H1 (cell line): ENCODE measurements around the gene ABHD16B. TPM values are rescaled to one million over a fixed set of nuclear protein-coding genes. Genes with fewer than 3 reads are reported as not detected.

ENCODE experiments used
- CTCF ChIA-PET: fragments of 300-600 bp; sonication (Branson Sonifier 250); formaldehyde crosslinking; loops from one replicate; lab custom pipeline; 2021; ENCODE audit not compliant: partially characterized antibody; lab: Charles Lee
- POLR2A ChIA-PET: fragments of 300-600 bp; sonication (Branson Sonifier 250); formaldehyde crosslinking; loops from one replicate; lab custom pipeline; 2021; ENCODE audit warnings: inconsistent platforms; ENCODE audit not compliant: partially characterized antibody; lab: Charles Lee
- DNase-seq, 2 experiments: peaks; one replicate each; pipeline versions ENCODE4 v3.0.0 to v3.0.0-alpha.2; 2010 to 2022; ENCODE audit warnings: low spot score in 2 of 2, low read depth in 1 of 2, mixed read lengths in 1 of 2
- FAIRE-seq: peaks from 2 replicates; lab custom pipeline; 2011; peaks lifted over from hg19 to GRCh38; lab: Jason Lieb, UNC
- H2AFZ ChIP-seq: 2 replicates; pipeline ENCODE4 v1.8.1; 2012; ENCODE audit warnings: low read length, inconsistent platforms
- H2AK5ac ChIP-seq: 2 replicates; pipeline ENCODE4 v1.6.1; 2013; ENCODE audit warnings: low read depth, low read length
- H2BK120ac ChIP-seq: replicated peaks from 2 replicates; pipeline ENCODE3; 2013; ENCODE audit warnings: low read depth, low read length, inconsistent platforms
- H2BK12ac ChIP-seq: 2 replicates; pipeline ENCODE4 v1.6.1; 2013; ENCODE audit warnings: low read depth, low read length
- H2BK15ac ChIP-seq: 2 replicates; pipeline ENCODE4 v1.6.1; 2013; ENCODE audit warnings: low read length
- H2BK20ac ChIP-seq: 2 replicates; pipeline ENCODE4 v1.6.1; 2013; ENCODE audit warnings: low read length
- H2BK5ac ChIP-seq: 2 replicates; pipeline ENCODE4 v1.6.1; 2013; ENCODE audit warnings: low read depth, low read length
- H3K14ac ChIP-seq: 2 replicates; pipeline ENCODE4 v1.6.1; 2013; ENCODE audit warnings: inconsistent platforms; ENCODE audit not compliant: insufficient read length
- H3K18ac ChIP-seq: 2 replicates; pipeline ENCODE4 v1.6.1; 2013; ENCODE audit warnings: low read length; ENCODE audit errors: extremely low read depth
- H3K23ac ChIP-seq: 2 replicates; pipeline ENCODE4 v1.6.1; 2013; ENCODE audit warnings: inconsistent platforms; ENCODE audit not compliant: insufficient read length
- H3K23me2 ChIP-seq: 2 replicates; pipeline ENCODE4 v1.6.1; 2013; ENCODE audit warnings: low read depth, low read length
- H3K27ac ChIP-seq: 2 replicates; pipeline ENCODE4 v1.6.1; 2011; ENCODE audit warnings: low read depth, low read length, inconsistent platforms
- H3K27me3 ChIP-seq, 4 experiments: replicated peaks in 1 of 4; 1 replicate in 1 of 4; 2 replicates in 3 of 4; pipeline versions ENCODE4 v1.6.1 to v1.8.1; 2011 to 2013; ENCODE audit warnings: low read length in 3 of 4, mild to moderate bottlenecking in 3 of 4, inconsistent platforms in 2 of 4, mixed read lengths in 2 of 4, moderate library complexity in 1 of 4; ENCODE audit not compliant: control insufficient read depth in 3 of 4, insufficient read depth in 3 of 4; ENCODE audit errors: extremely low read depth in 1 of 4
- H3K36me3 ChIP-seq, 4 experiments: 2 replicates each; pipeline versions ENCODE4 v1.6.1 to v1.8.1; 2011 to 2013; ENCODE audit warnings: mild to moderate bottlenecking in 4 of 4, low read length in 3 of 4, moderate library complexity in 2 of 4, control low read depth in 1 of 4, inconsistent platforms in 1 of 4; ENCODE audit not compliant: insufficient read depth in 4 of 4, control insufficient read depth in 2 of 4
- H3K4ac ChIP-seq: replicated peaks from 2 replicates; pipeline ENCODE3; 2013; ENCODE audit warnings: low read length, low read depth, mixed read lengths, inconsistent platforms; ENCODE audit not compliant: insufficient read length
- H3K4me1 ChIP-seq, 4 experiments: replicated peaks in 1 of 4; 1 replicate in 1 of 4; 2 replicates in 3 of 4; pipeline versions ENCODE4 v1.6.1 to v1.8.1; 2011 to 2013; ENCODE audit warnings: low read length in 3 of 4, inconsistent platforms in 2 of 4, mixed read lengths in 1 of 4; ENCODE audit not compliant: insufficient read depth in 4 of 4, control insufficient read depth in 3 of 4
- H3K4me2 ChIP-seq, 2 experiments: 2 replicates each; pipeline versions ENCODE4 v1.6.1 to v1.8.1; 2011 to 2013; ENCODE audit warnings: low read depth in 2 of 2, low read length in 2 of 2, control low read depth in 1 of 2, inconsistent platforms in 1 of 2, mild to moderate bottlenecking in 1 of 2; ENCODE audit not compliant: insufficient read depth in 1 of 2
- H3K4me3 ChIP-seq, 4 experiments: fragments of 200-600, 300-600 bp in 1 of 4; sonication (generic), shearing (Covaris generic), sonication (Bioruptor Twin) in 1 of 4; 2 replicates each; pipeline versions ENCODE4 v1.5.1 to v1.8.1; 2011 to 2016; ENCODE audit warnings: low read length in 4 of 4, low read depth in 3 of 4, control low read depth in 2 of 4, inconsistent platforms in 2 of 4, mild to moderate bottlenecking in 2 of 4, mixed read lengths in 1 of 4, moderate library complexity in 1 of 4; ENCODE audit not compliant: insufficient read depth in 2 of 4; ENCODE audit errors: extremely low read depth in 1 of 4
- H3K56ac ChIP-seq: replicated peaks from 2 replicates; pipeline ENCODE3; 2013; ENCODE audit warnings: low read depth, mild to moderate bottlenecking, mixed read lengths, low read length, inconsistent platforms; ENCODE audit not compliant: insufficient read length
- H3K79me1 ChIP-seq: 2 replicates; pipeline ENCODE4 v1.6.1; 2013; ENCODE audit warnings: low read depth, low read length, control low read depth
- H3K79me2 ChIP-seq, 2 experiments: 2 replicates each; pipeline versions ENCODE4 v1.6.1 to v1.8.1; 2012 to 2013; ENCODE audit warnings: low read length in 2 of 2, mild to moderate bottlenecking in 2 of 2, inconsistent platforms in 1 of 2; ENCODE audit not compliant: insufficient read depth in 2 of 2, control insufficient read depth in 1 of 2
- H3K9ac ChIP-seq, 4 experiments: replicated peaks in 1 of 4; 1 replicate in 1 of 4; 2 replicates in 3 of 4; pipeline versions ENCODE4 v1.6.1 to v1.8.1; 2011 to 2013; ENCODE audit warnings: low read depth in 3 of 4, low read length in 3 of 4, control low read depth in 2 of 4, mild to moderate bottlenecking in 2 of 4, moderate library complexity in 2 of 4, inconsistent platforms in 1 of 4; ENCODE audit errors: extremely low read depth in 1 of 4
- H3K9me3 ChIP-seq, 2 experiments: 2 replicates each; pipeline versions ENCODE4 v1.6.1 to v1.8.1; 2012 to 2013; ENCODE audit warnings: mild to moderate bottlenecking in 2 of 2, moderate library complexity in 2 of 2, control low read depth in 1 of 2, inconsistent platforms in 1 of 2, low read depth in 1 of 2, low read length in 1 of 2, mixed read lengths in 1 of 2; ENCODE audit not compliant: insufficient read depth in 2 of 2
- H4K20me1 ChIP-seq, 2 experiments: replicated peaks in 1 of 2; 2 replicates each; pipeline versions ENCODE3 to v1.8.1; 2011 to 2013; ENCODE audit warnings: inconsistent platforms in 2 of 2, low read length in 2 of 2, mild to moderate bottlenecking in 1 of 2; ENCODE audit not compliant: insufficient read depth in 2 of 2, control insufficient read depth in 1 of 2
- H4K5ac ChIP-seq: 2 replicates; pipeline ENCODE4 v1.6.1; 2013; ENCODE audit warnings: low read length, low read depth, mixed read lengths, inconsistent platforms; ENCODE audit not compliant: insufficient read length
- H4K8ac ChIP-seq: 2 replicates; pipeline ENCODE4 v1.8.0; 2013; ENCODE audit warnings: mild to moderate bottlenecking, moderate library complexity, low read length, inconsistent platforms; ENCODE audit not compliant: insufficient read depth; ENCODE audit errors: extremely low read depth
- H4K91ac ChIP-seq: replicated peaks from 2 replicates; pipeline ENCODE3; 2013; ENCODE audit warnings: low read length, mixed read lengths, inconsistent platforms; ENCODE audit not compliant: insufficient read length
- BACH1 ChIP-seq: IDR thresholded peaks from 2 replicates; pipeline ENCODE4 v1.6.1; 2012; ENCODE audit warnings: low read length, improper control_type of control experiment
- CEBPB ChIP-seq: IDR thresholded peaks from 2 replicates; pipeline ENCODE4 v1.6.1; 2012; ENCODE audit warnings: low read depth, low read length
- CREB1 ChIP-seq: IDR thresholded peaks from 2 replicates; pipeline ENCODE4 v1.6.1; 2012; ENCODE audit warnings: inconsistent platforms
- EP300 ChIP-seq, 2 experiments: IDR thresholded peaks; 1 replicate in 1 of 2; 2 replicates in 1 of 2; pipeline ENCODE4 v1.6.1; 2011 to 2012; ENCODE audit warnings: low read depth in 2 of 2, low read length in 2 of 2, mild to moderate bottlenecking in 2 of 2, borderline replicate concordance in 1 of 2, inconsistent platforms in 1 of 2, moderate library complexity in 1 of 2
- HDAC6 ChIP-seq: IDR thresholded peaks from one replicate; pipeline ENCODE4 v1.7.1; 2012; ENCODE audit warnings: low read depth, mild to moderate bottlenecking, inconsistent platforms, low read length, moderate library complexity
- KDM4A ChIP-seq: IDR thresholded peaks from one replicate; pipeline ENCODE4 v1.7.1; 2012; ENCODE audit warnings: low read depth, mild to moderate bottlenecking, moderate library complexity, low read length, inconsistent platforms; ENCODE audit not compliant: severe bottlenecking
- MAFK ChIP-seq: IDR thresholded peaks from 2 replicates; pipeline ENCODE4 v1.6.1; 2012; ENCODE audit warnings: low read depth, mild to moderate bottlenecking, improper control_type of control experiment, low read length
- NRF1 ChIP-seq: IDR thresholded peaks from 2 replicates; pipeline ENCODE4 v1.6.1; 2011; ENCODE audit warnings: mild to moderate bottlenecking, low read depth, low read length, improper control_type of control experiment
- POLR2AphosphoS5 ChIP-seq: IDR thresholded peaks from 2 replicates; pipeline ENCODE4 v1.6.1; 2011; ENCODE audit warnings: low read depth, low read length
- SIRT6 ChIP-seq: IDR thresholded peaks from one replicate; pipeline ENCODE4 v1.7.1; 2012; ENCODE audit warnings: low read length, inconsistent platforms
- SIX5 ChIP-seq: IDR thresholded peaks from 2 replicates; pipeline ENCODE4 v1.6.1; 2011; ENCODE audit warnings: mild to moderate bottlenecking, low read depth, low read length
- TBP ChIP-seq: IDR thresholded peaks from 2 replicates; pipeline ENCODE4 v1.6.1; 2011; ENCODE audit warnings: low read depth, low read length, improper control_type of control experiment
- TEAD4 ChIP-seq: IDR thresholded peaks from 2 replicates; pipeline ENCODE4 v1.6.1; 2012; ENCODE audit warnings: low read depth, low read length, inconsistent platforms, mixed read lengths
- WGBS, 2 experiments: shearing (Covaris generic) in 1 of 2; methylation state at CpG; one replicate each; pipeline versions ENCODE4 v1.1.6 to v1.1.7; 2013 to 2015; ENCODE audit warnings: low lambda C conversion rate in 2 of 2, mixed read lengths in 2 of 2, inconsistent platforms in 1 of 2, low coverage in 1 of 2, missing lambda C conversion rate in 1 of 2; ENCODE audit not compliant: insufficient replicate concordance in 2 of 2, insufficient coverage in 1 of 2, insufficient read length in 1 of 2; ENCODE audit errors: extremely low coverage in 1 of 2, missing lambda C conversion rate in 1 of 2; 5-methylcytosine and 5-hydroxymethylcytosine counted together
- polyA plus RNA-seq, 7 experiments: library from polyadenylated mRNA; depleted of rRNA in 3 of 7; stranded (reverse) in 5 of 7; unstranded in 2 of 7; fragments of >200 nt in 5 of 7; fragments of 200-250 nt in 2 of 7; gene quantifications; 1 replicate in 5 of 7; 2 replicates in 1 of 7; 4 replicates in 1 of 7; pipeline versions ENCODE4 v1.2.1 to v1.2.3, GENCODE V29; 2011 to 2013; ENCODE audit warnings: missing spikeins in 2 of 7, mixed read lengths in 2 of 7
- total RNA-seq: library from RNA; stranded (reverse); fragmentation: NEBNext Ultra II Directional; extraction: Animal tissue kit (Norgen Biotek cat#: 25700); gene quantifications from 2 replicates; pipeline ENCODE4 v1.2.1, GENCODE V29; 2021

ABHD16B gene
- total and polyA plus RNA-seq, 2 of the 8 experiments (the other 6 are each of a cell fraction or from before 2014, with no cell fraction given), result not detected

DNA sequence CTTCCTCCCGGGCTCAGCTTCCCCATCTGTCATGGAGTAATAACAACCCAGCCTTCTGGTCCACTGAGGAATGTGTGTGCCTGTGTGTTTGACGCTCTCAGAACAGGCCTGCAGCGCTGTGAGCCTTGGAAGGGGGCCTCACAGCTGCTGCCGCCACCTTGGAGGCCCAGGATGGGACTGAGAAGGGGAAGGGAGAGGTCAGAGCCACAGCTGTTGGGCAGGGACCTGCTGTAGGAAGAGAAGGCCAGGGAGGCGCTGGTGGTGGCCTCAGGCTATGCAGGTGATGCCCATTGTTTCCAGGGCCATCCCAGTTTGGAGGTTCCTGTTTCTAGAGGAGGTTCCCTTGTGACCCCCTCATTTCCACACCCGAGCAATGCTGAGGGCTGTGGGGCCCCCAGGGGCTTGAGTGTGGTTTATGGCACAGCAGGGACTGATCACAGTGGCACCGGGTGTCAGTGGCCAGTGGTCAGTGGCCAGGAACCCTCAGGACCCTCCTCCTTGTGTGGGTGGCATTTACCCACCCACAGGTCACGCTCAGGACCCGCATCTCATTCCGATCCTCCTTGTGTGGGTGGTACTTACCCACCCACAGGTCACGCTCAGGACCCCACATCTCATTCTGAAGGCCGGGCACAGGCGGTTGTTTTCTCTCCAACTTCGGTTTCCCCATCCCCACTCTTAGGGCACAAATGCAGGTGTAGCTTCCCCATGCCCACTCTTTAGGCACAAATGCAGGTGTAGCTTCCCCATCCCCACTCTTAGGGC is 17.8 kb downstream of the ABHD16B start:
- no peak overlapping the region for H4K5ac ChIP-seq
- H2AFZ ChIP-seq, result no peak overlapping the region
- no peaks in the 10 kb centered on the region for H3K4me1 ChIP-seq
- H3K18ac ChIP-seq, result no peak overlapping the region
- CTCF ChIA-PET, result interaction anchor here (0.6 to 4.3 kb wide), 8 partner anchors 10 to 341 kb away, joined by 3 to 12 read pairs (median 3); no protein-coding TSS in a partner anchor
- H2BK120ac ChIP-seq, result no peak overlapping the region
- no peak overlapping the region for H2AK5ac ChIP-seq
- WGBS, 2 experiments, result 91% methylated on average over 14 of the region's 14 CpGs; no CpG with 5 or more reads in 1 of the 2 experiments
- H3K9me3 ChIP-seq, result no peaks in the 10 kb centered on the region
- FAIRE-seq (no peak), DNase-seq (no peak)
- H2BK15ac ChIP-seq, result no peak overlapping the region
- no peak overlapping the region for H2BK5ac ChIP-seq
- H3K36me3 ChIP-seq, result peaks cover 20 to 52% (median 37%) of the 10 kb centered on the region in 4 experiments
- H4K8ac ChIP-seq, result no peak overlapping the region
- no peak overlapping the region for H3K4me2 ChIP-seq
- H3K27ac ChIP-seq, result no peak overlapping the region
- H3K9ac ChIP-seq, result no peak overlapping the region
- H2BK20ac ChIP-seq, result no peak overlapping the region
- H3K79me2 ChIP-seq, result peaks cover 0 to 33% of the 10 kb centered on the region in 2 experiments; a peak in 1 of 4 replicates
- no peak overlapping the region for H2BK12ac ChIP-seq
- POLR2A ChIA-PET, result interaction anchor here (1.1 to 4.3 kb wide), 5 partner anchors 12 to 87 kb away, joined by 3 to 26 read pairs (median 7); partner anchors contain the start of gene TPD52L2
- H3K23me2 ChIP-seq, result no peaks in the 10 kb centered on the region
- H3K56ac ChIP-seq, result no peak overlapping the region
- H3K4ac ChIP-seq, result no peak overlapping the region
- peaks cover 8 to 35% of the 10 kb centered on the region in 2 experiments for H4K20me1 ChIP-seq
- H3K4me3 ChIP-seq, result no peak overlapping the region
- H3K23ac ChIP-seq, result no peak overlapping the region
- no peak overlapping the region for H3K14ac ChIP-seq
- no peaks in the 10 kb centered on the region for H3K27me3 ChIP-seq
- H3K79me1 ChIP-seq, result peaks cover 12% of the 10 kb centered on the region
- no peak overlapping the region for H4K91ac ChIP-seq
- TF ChIP-seq SIX5, result no peak
- TF ChIP-seq TBP, result no peak
- no peak for TF ChIP-seq EP300 (IDR thresholded peaks at IDR 0.05; ENCODE audit: borderline replicate concordance in 1 of 2, low read depth in 2 of 2, low read length in 2 of 2)
- TF ChIP-seq SIRT6, result no peak
- TF ChIP-seq BACH1, result no peak
- no peak for TF ChIP-seq HDAC6
- no peak for TF ChIP-seq MAFK
- no peak for TF ChIP-seq CEBPB
- TF ChIP-seq KDM4A, result no peak
- TF ChIP-seq POLR2AphosphoS5, result no peak
- no peak for TF ChIP-seq TEAD4
- no peak for TF ChIP-seq NRF1
- no peak for TF ChIP-seq CREB1
